Esophagus squamous epithelium (tissue), 4 donors: Measurements from ENCODE around the gene VCL.

Source experiments
- CTCF ChIP-seq, 6 experiments: fragments of 450-650 bp in 4 of 6; fragments of 200-600 bp in 2 of 6; sonication (generic) in 2 of 6; IDR thresholded peaks; one replicate each; pipeline ENCODE4 v1.5.1; 2016 to 2019; ENCODE audit warnings: antibody characterized with exemption in 6 of 6, mild to moderate bottlenecking in 4 of 6, moderate library complexity in 4 of 6
- POLR2A ChIP-seq, 4 donors: fragments of 450-650 bp; IDR thresholded peaks; one replicate each; pipeline ENCODE4 v1.6.1; 2017; ENCODE audit warnings: antibody characterized with exemption in 4 of 4, mild to moderate bottlenecking in 4 of 4, moderate library complexity in 3 of 4

- TF ChIP-seq CTCF (IDR thresholded peaks at IDR 0.05) (no peak), POLR2A (IDR thresholded peaks at IDR 0.05) (no peak)
Measured at GRCh38 chr10:74047871-74048270, 50.0 kb downstream of the VCL start.
